Measurements from ENCODE around the gene MAP3K21. TPM values are rescaled to one million over a fixed set of nuclear protein-coding genes. Genes with fewer than 3 reads are reported as not detected.

The MAP3K21 gene
- total RNA-seq, 6 experiments from 2014 or later, result 3.2 to 5.1 (median 3.8) TPM

GRCh38 chr1:233368789-233369130, 41.2 kb downstream of the MAP3K21 start:
- no peaks in the 10 kb centered on the region for H3K27me3 ChIP-seq
- intact Hi-C loops (cut with DNase I), result no loop called here
- ATAC-seq (no peak), DNase-seq (no peak)
- peaks cover 0 to 19% (median 8%) of the 10 kb centered on the region in 4 donors for H3K4me1 ChIP-seq
- no peaks in the 10 kb centered on the region for H3K36me3 ChIP-seq
- WGBS (ENCODE audit: insufficient coverage, low coverage, low lambda C conversion rate, missing lambda C conversion rate), result 92% methylated on average over 1 of the region's 1 CpG
- H3K4me3 ChIP-seq, result no peak overlapping the region
- no peaks in the 10 kb centered on the region for H3K9me3 ChIP-seq
- TF ChIP-seq, protein P1, sequence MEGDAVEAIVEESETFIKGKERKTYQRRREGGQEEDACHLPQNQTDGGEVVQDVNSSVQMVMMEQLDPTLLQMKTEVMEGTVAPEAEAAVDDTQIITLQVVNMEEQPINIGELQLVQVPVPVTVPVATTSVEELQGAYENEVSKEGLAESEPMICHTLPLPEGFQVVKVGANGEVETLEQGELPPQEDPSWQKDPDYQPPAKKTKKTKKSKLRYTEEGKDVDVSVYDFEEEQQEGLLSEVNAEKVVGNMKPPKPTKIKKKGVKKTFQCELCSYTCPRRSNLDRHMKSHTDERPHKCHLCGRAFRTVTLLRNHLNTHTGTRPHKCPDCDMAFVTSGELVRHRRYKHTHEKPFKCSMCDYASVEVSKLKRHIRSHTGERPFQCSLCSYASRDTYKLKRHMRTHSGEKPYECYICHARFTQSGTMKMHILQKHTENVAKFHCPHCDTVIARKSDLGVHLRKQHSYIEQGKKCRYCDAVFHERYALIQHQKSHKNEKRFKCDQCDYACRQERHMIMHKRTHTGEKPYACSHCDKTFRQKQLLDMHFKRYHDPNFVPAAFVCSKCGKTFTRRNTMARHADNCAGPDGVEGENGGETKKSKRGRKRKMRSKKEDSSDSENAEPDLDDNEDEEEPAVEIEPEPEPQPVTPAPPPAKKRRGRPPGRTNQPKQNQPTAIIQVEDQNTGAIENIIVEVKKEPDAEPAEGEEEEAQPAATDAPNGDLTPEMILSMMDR (IDR thresholded peaks at IDR 0.05), result no peak
- no peak for TF ChIP-seq POLR2A (IDR thresholded peaks at IDR 0.05)
- no peak overlapping the region for H3K27ac ChIP-seq

- intact Hi-C loops (cut with DNase I), result no loop called here
- ATAC-seq (no peak), DNase-seq (no peak)
- Histone ChIP-seq H3K36me3 (no peaks in the 10 kb centered on the region), H3K9me3 (no peaks in the 10 kb centered on the region), H3K4me1 (peaks cover 0 to 14% (median 3%) of the 10 kb centered on the region in 4 donors), H3K27me3 (no peaks in the 10 kb centered on the region), H3K4me3 (no peak overlapping the region), H3K27ac (no peak overlapping the region)
- TF ChIP-seq POLR2A (IDR thresholded peaks at IDR 0.05), result no peak
- TF ChIP-seq, protein P1 (IDR thresholded peaks at IDR 0.05), result no peak
- WGBS (ENCODE audit: insufficient coverage, low coverage, low lambda C conversion rate, missing lambda C conversion rate), result 76% methylated on average over 11 of the region's 12 CpGs
These were observed 44.9 kb downstream of the MAP3K21 start for GRCh38 chr1:233372218-233373120.

DNA sequence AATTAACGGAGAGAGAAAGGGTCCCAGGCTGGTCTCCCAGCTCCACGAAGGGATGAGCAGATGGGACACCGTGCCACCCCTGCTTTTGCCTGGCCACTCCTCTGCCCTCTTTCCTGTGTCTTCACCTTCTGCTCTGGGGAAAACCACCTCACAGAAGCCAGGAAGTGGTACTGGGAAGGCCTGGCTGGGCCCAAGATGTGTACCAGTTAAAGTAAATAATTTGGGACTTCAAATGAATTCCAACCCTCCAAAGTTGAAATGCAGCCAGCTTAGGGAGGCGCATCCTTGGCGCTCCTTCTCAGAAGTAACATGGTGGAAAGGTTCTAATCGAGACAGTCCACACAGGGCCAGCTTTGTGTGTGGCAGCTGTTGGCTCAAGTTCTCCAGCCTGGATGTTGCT, 45.7 kb downstream of the MAP3K21 start:
- H3K27ac ChIP-seq, result no peak overlapping the region
- 90% methylated on average over 3 of the region's 6 CpGs for WGBS (ENCODE audit: insufficient coverage, low coverage, low lambda C conversion rate, missing lambda C conversion rate)
- no peaks in the 10 kb centered on the region for H3K9me3 ChIP-seq
- intact Hi-C loops (cut with DNase I), result no loop called here
- H3K27me3 ChIP-seq, result no peaks in the 10 kb centered on the region
- ATAC-seq (no peak), DNase-seq (no peak)
- no peak overlapping the region for H3K4me3 ChIP-seq
- TF ChIP-seq POLR2A (IDR thresholded peaks at IDR 0.05), result no peak
- TF ChIP-seq, protein P1 (IDR thresholded peaks at IDR 0.05), result no peak
- peaks cover 0 to 6% (median 2%) of the 10 kb centered on the region in 4 donors for H3K4me1 ChIP-seq
- H3K36me3 ChIP-seq, result no peaks in the 10 kb centered on the region

DNA sequence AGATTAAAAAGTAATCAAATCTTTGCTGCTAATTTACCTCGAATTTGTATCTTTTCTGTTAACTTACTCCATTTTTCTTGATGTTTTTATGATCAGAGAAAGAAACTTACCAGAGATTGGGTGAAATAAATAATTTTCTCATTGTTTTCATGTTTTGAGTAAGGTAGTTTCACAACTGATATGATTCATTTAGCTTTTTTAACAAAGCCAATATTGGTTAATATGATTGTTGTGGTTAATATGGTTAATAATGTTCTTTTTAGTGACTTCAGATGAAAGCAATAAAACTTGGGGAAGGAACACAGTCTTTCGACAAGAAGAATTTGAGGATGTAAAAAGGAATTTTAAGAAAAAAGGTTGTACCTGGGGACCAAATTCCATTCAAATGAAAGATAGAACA, 48.1 kb downstream of the MAP3K21 start:
- no peak for TF ChIP-seq POLR2A (IDR thresholded peaks at IDR 0.05)
- TF ChIP-seq, protein P1 (IDR thresholded peaks at IDR 0.05), result no peak

More for the DNA sequence above, 48.1 kb downstream of the MAP3K21 start:
- no peaks in the 10 kb centered on the region for H3K36me3 ChIP-seq
- WGBS (ENCODE audit: insufficient coverage, low coverage, low lambda C conversion rate, missing lambda C conversion rate), result 46% methylated on average over 2 of the region's 2 CpGs
- H3K27me3 ChIP-seq, result no peaks in the 10 kb centered on the region
- no peak overlapping the region for H3K4me3 ChIP-seq
- H3K4me1 ChIP-seq, result no peaks in the 10 kb centered on the region
- H3K27ac ChIP-seq, result no peak overlapping the region
- no peaks in the 10 kb centered on the region for H3K9me3 ChIP-seq
- ATAC-seq, result no peak
- DNase-seq, result no peak
- intact Hi-C loops (cut with DNase I), result no loop called here

Data from right lobe of liver (tissue), 6 donors.